ENCODE results near the gene GABBR2. TPM values are rescaled to one million over a fixed set of nuclear protein-coding genes. Genes with fewer than 3 reads are reported as not detected.

Gene GABBR2
- total and polyA plus RNA-seq, 4 experiments from 2014 or later, result not detected

GRCh38 chr9:98583417-98583816 is 125.3 kb downstream of the GABBR2 start:
- Histone ChIP-seq H3K27me3 (ENCODE audit: insufficient read depth, low read length) (peaks cover 3% of the 10 kb centered on the region), H3K27ac (ENCODE audit: low read depth, low read length) (no peak overlapping the region), H3K9me3 (ENCODE audit: control insufficient read depth in 1 of 2, low read length in 2 of 2) (no peaks in the 10 kb centered on the region), H3K4me3 (ENCODE audit: low read length in 2 of 2) (no peak overlapping the region), H3K36me3 (ENCODE audit: insufficient read depth, low read length) (no peaks in the 10 kb centered on the region), H3K4me1 (ENCODE audit: insufficient read depth, low read length) (no peaks in the 10 kb centered on the region)
- DNase-seq, result no peak
- Mint-ChIP-seq H3K27me3 (peaks cover 8 to 9% of the 10 kb centered on the region in 2 donors), H3K27ac (no peak overlapping the region), H3K9me3 (peaks cover 0 to 3% (median 0%) of the 10 kb centered on the region in 8 donors), H3K36me3 (no peaks in the 10 kb centered on the region), H3K4me1 (no peaks in the 10 kb centered on the region), H3K4me3 (no peak overlapping the region)
- POLR2A ChIA-PET (ENCODE audit: partially characterized antibody), result no interaction called here
- CTCF ChIA-PET (ENCODE audit: partially characterized antibody), result no interaction called here
- intact Hi-C loops (cut with micrococcal nuclease), result no loop called here

GRCh38 chr9:98580956-98581355 is 127.8 kb downstream of the GABBR2 start:
- Mint-ChIP-seq H3K4me3 (no peak overlapping the region), H3K27ac (no peak overlapping the region), H3K36me3 (no peaks in the 10 kb centered on the region), H3K9me3 (peaks cover 0 to 3% (median 0%) of the 10 kb centered on the region in 8 donors), H3K4me1 (peaks cover 4 to 6% (median 5%) of the 10 kb centered on the region in 4 donors), H3K27me3 (peaks cover 12 to 14% of the 10 kb centered on the region in 2 donors)
- intact Hi-C loops (cut with micrococcal nuclease), result no loop called here
- Histone ChIP-seq H3K4me3 (ENCODE audit: low read length in 2 of 2) (no peak overlapping the region), H3K9me3 (ENCODE audit: control insufficient read depth in 1 of 2, low read length in 2 of 2) (no peaks in the 10 kb centered on the region), H3K27me3 (ENCODE audit: insufficient read depth, low read length) (no peaks in the 10 kb centered on the region), H3K27ac (ENCODE audit: low read depth, low read length) (no peak overlapping the region), H3K4me1 (ENCODE audit: insufficient read depth, low read length) (peaks cover 2% of the 10 kb centered on the region), H3K36me3 (ENCODE audit: insufficient read depth, low read length) (no peaks in the 10 kb centered on the region)
- POLR2A ChIA-PET (ENCODE audit: partially characterized antibody), result no interaction called here
- CTCF ChIA-PET (ENCODE audit: partially characterized antibody), result no interaction called here
- DNase-seq, result no peak

- peaks cover 10% of the 10 kb centered on the region for H3K4me1 ChIP-seq (ENCODE audit: insufficient read depth, low read length)
- no peak overlapping the region for H3K27ac Mint-ChIP-seq
- peaks cover 13 to 17% (median 16%) of the 10 kb centered on the region in 4 donors for H3K4me1 Mint-ChIP-seq
- no peaks in the 10 kb centered on the region for H3K27me3 ChIP-seq (ENCODE audit: insufficient read depth, low read length)
- H3K9me3 ChIP-seq (ENCODE audit: control insufficient read depth in 1 of 2, low read length in 2 of 2), result no peaks in the 10 kb centered on the region
- ChIA-PET POLR2A (ENCODE audit: partially characterized antibody) (no interaction called here), CTCF (ENCODE audit: partially characterized antibody) (no interaction called here)
- H3K27me3 Mint-ChIP-seq, result peaks cover 12 to 14% of the 10 kb centered on the region in 2 donors
- intact Hi-C loops (cut with micrococcal nuclease), result no loop called here
- H3K27ac ChIP-seq (ENCODE audit: low read depth, low read length), result no peak overlapping the region
- no peak for DNase-seq
- H3K9me3 Mint-ChIP-seq, result no peaks in the 10 kb centered on the region
- no peak overlapping the region for H3K4me3 Mint-ChIP-seq
- no peaks in the 10 kb centered on the region for H3K36me3 ChIP-seq (ENCODE audit: insufficient read depth, low read length)
- H3K36me3 Mint-ChIP-seq, result no peaks in the 10 kb centered on the region
- H3K4me3 ChIP-seq (ENCODE audit: low read length in 2 of 2), result no peak overlapping the region
Measured at GRCh38 chr9:98579700-98580099, 129.0 kb downstream of the GABBR2 start.

GRCh38 chr9:98577446-98577845 is 131.3 kb downstream of the GABBR2 start:
- peaks cover 10% of the 10 kb centered on the region for H3K4me1 ChIP-seq (ENCODE audit: insufficient read depth, low read length)
- DNase-seq, result no peak
- Mint-ChIP-seq H3K9me3 (no peaks in the 10 kb centered on the region), H3K27ac (no peak overlapping the region), H3K4me3 (no peak overlapping the region), H3K27me3 (peaks cover 12 to 14% of the 10 kb centered on the region in 2 donors), H3K36me3 (no peaks in the 10 kb centered on the region), H3K4me1 (peaks cover 13 to 17% (median 16%) of the 10 kb centered on the region in 4 donors)
- intact Hi-C loops (cut with micrococcal nuclease), result no loop called here
- no peak overlapping the region for H3K27ac ChIP-seq (ENCODE audit: low read depth, low read length)
- CTCF ChIA-PET (ENCODE audit: partially characterized antibody), result no interaction called here
- no peaks in the 10 kb centered on the region for H3K36me3 ChIP-seq (ENCODE audit: insufficient read depth, low read length)
- no peaks in the 10 kb centered on the region for H3K27me3 ChIP-seq (ENCODE audit: insufficient read depth, low read length)
- H3K9me3 ChIP-seq (ENCODE audit: control insufficient read depth in 1 of 2, low read length in 2 of 2), result no peaks in the 10 kb centered on the region
- POLR2A ChIA-PET (ENCODE audit: partially characterized antibody), result no interaction called here
- H3K4me3 ChIP-seq (ENCODE audit: low read length in 2 of 2), result no peak overlapping the region

GRCh38 chr9:98576859-98577258 is 131.9 kb downstream of the GABBR2 start:
- Mint-ChIP-seq H3K4me1 (peaks cover 13 to 17% (median 16%) of the 10 kb centered on the region in 4 donors), H3K36me3 (no peaks in the 10 kb centered on the region), H3K27ac (no peak overlapping the region), H3K4me3 (peak overlapping the region in 1 of 8 donors; percentile 34), H3K27me3 (peaks cover 12 to 16% of the 10 kb centered on the region in 2 donors), H3K9me3 (no peaks in the 10 kb centered on the region)
- ChIA-PET POLR2A (ENCODE audit: partially characterized antibody) (no interaction called here), CTCF (ENCODE audit: partially characterized antibody) (no interaction called here)
- no peaks in the 10 kb centered on the region for H3K27me3 ChIP-seq (ENCODE audit: insufficient read depth, low read length)
- intact Hi-C loops (cut with micrococcal nuclease), result no loop called here
- H3K36me3 ChIP-seq (ENCODE audit: insufficient read depth, low read length), result no peaks in the 10 kb centered on the region
- no peak overlapping the region for H3K4me3 ChIP-seq (ENCODE audit: low read length in 2 of 2)
- H3K4me1 ChIP-seq (ENCODE audit: insufficient read depth, low read length), result peaks cover 10% of the 10 kb centered on the region
- no peaks in the 10 kb centered on the region for H3K9me3 ChIP-seq (ENCODE audit: control insufficient read depth in 1 of 2, low read length in 2 of 2)
- no peak overlapping the region for H3K27ac ChIP-seq (ENCODE audit: low read depth, low read length)
- no peak for DNase-seq

- Histone ChIP-seq H3K27ac (ENCODE audit: low read depth, low read length) (no peak overlapping the region), H3K9me3 (ENCODE audit: control insufficient read depth in 1 of 2, low read length in 2 of 2) (no peaks in the 10 kb centered on the region), H3K36me3 (ENCODE audit: insufficient read depth, low read length) (no peaks in the 10 kb centered on the region), H3K27me3 (ENCODE audit: insufficient read depth, low read length) (no peaks in the 10 kb centered on the region), H3K4me3 (ENCODE audit: low read length in 2 of 2) (no peak overlapping the region), H3K4me1 (ENCODE audit: insufficient read depth, low read length) (peaks cover 10% of the 10 kb centered on the region)
- no peaks in the 10 kb centered on the region for H3K36me3 Mint-ChIP-seq
- peak overlapping the region in 1 of 8 donors; percentile 12 for H3K4me3 Mint-ChIP-seq
- H3K4me1 Mint-ChIP-seq, result peaks cover 13 to 17% (median 16%) of the 10 kb centered on the region in 4 donors
- ChIA-PET CTCF (ENCODE audit: partially characterized antibody) (no interaction called here), POLR2A (ENCODE audit: partially characterized antibody) (no interaction called here)
- H3K27me3 Mint-ChIP-seq, result peaks cover 13 to 17% of the 10 kb centered on the region in 2 donors
- no peak for DNase-seq
- no peak overlapping the region for H3K27ac Mint-ChIP-seq
- H3K9me3 Mint-ChIP-seq, result no peaks in the 10 kb centered on the region
- intact Hi-C loops (cut with micrococcal nuclease), result no loop called here
Measured at GRCh38 chr9:98576354-98576753, 132.4 kb downstream of the GABBR2 start.

- H3K9me3 Mint-ChIP-seq, result no peaks in the 10 kb centered on the region
- DNase-seq, result no peak
- H3K36me3 Mint-ChIP-seq, result no peaks in the 10 kb centered on the region
- H3K36me3 ChIP-seq (ENCODE audit: insufficient read depth, low read length), result no peaks in the 10 kb centered on the region
- H3K27ac Mint-ChIP-seq, result peak overlapping the region in 2 of 7 donors; percentile 37 to 54
- H3K4me1 Mint-ChIP-seq, result peaks cover 13 to 17% (median 16%) of the 10 kb centered on the region in 4 donors
- H3K9me3 ChIP-seq (ENCODE audit: control insufficient read depth in 1 of 2, low read length in 2 of 2), result no peaks in the 10 kb centered on the region
- H3K4me3 Mint-ChIP-seq, result peak overlapping the region in 2 of 8 donors; percentile 35
- ChIA-PET CTCF (ENCODE audit: partially characterized antibody) (no interaction called here), POLR2A (ENCODE audit: partially characterized antibody) (no interaction called here)
- H3K27me3 ChIP-seq (ENCODE audit: insufficient read depth, low read length), result no peaks in the 10 kb centered on the region
- peaks cover 12 to 17% of the 10 kb centered on the region in 2 donors for H3K27me3 Mint-ChIP-seq
- H3K4me1 ChIP-seq (ENCODE audit: insufficient read depth, low read length), result peaks cover 10% of the 10 kb centered on the region
- H3K4me3 ChIP-seq (ENCODE audit: low read length in 2 of 2), result no peak overlapping the region
- H3K27ac ChIP-seq (ENCODE audit: low read depth, low read length), result no peak overlapping the region
- intact Hi-C loops (cut with micrococcal nuclease), result no loop called here
Measured at GRCh38 chr9:98575379-98576346, 133.1 kb downstream of the GABBR2 start.

Data from CD4-positive, alpha-beta memory T cell (primary cell).